RWPE2 (cell line): ENCODE results near the gene MCRIP2.

Experiments
- ATAC-seq: fragments of 200-7000 bp; cut with Tn5 transposase; 3 replicates; pipeline ENCODE4 v1.9.1; 2021; ENCODE audit warnings: low read depth
- DNase-seq: peaks from one replicate; pipeline ENCODE4 v3.0.0-alpha.2; 2020; ENCODE audit warnings: low spot score
- H3K27ac ChIP-seq: fragments of 450-650 bp; 2 replicates; pipeline ENCODE4 v1.5.1; 2017; ENCODE audit warnings: mild to moderate bottlenecking; ENCODE audit not compliant: poor library complexity, severe bottlenecking
- H3K27me3 ChIP-seq: fragments of 250-450 bp; sonication (Bioruptor Pico); 2 replicates; pipeline ENCODE4 v1.5.1; 2021; ENCODE audit warnings: mild to moderate bottlenecking, moderate library complexity; ENCODE audit not compliant: insufficient read depth, poor library complexity, severe bottlenecking
- H3K36me3 ChIP-seq: fragments of 250-450 bp; sonication (Bioruptor Pico); 2 replicates; pipeline ENCODE4 v1.5.1; 2020; ENCODE audit warnings: low read depth, mild to moderate bottlenecking, moderate library complexity
- H3K4me1 ChIP-seq: fragments of 250-450 bp; sonication (Bioruptor Pico); 2 replicates; pipeline ENCODE4 v1.5.1; 2021; ENCODE audit warnings: mild to moderate bottlenecking, moderate library complexity; ENCODE audit not compliant: insufficient read depth, poor library complexity, severe bottlenecking
- H3K4me3 ChIP-seq: fragments of 250-450 bp; sonication (Bioruptor Pico); 2 replicates; pipeline ENCODE4 v1.5.1; 2021; ENCODE audit warnings: mild to moderate bottlenecking, moderate library complexity; ENCODE audit not compliant: severe bottlenecking
- H3K9me3 ChIP-seq: fragments of 250-450 bp; sonication (Bioruptor Pico); 2 replicates; pipeline ENCODE4 v1.5.1; 2021; ENCODE audit warnings: mild to moderate bottlenecking, moderate library complexity; ENCODE audit not compliant: severe bottlenecking
- TF ChIP-seq, protein P1 (sequence below): fragments of 450-650 bp; IDR thresholded peaks from one replicate; pipeline ENCODE4 v1.5.1; 2017; ENCODE audit warnings: mild to moderate bottlenecking, moderate library complexity; ENCODE audit not compliant: poor library complexity, severe bottlenecking

The MCRIP2 gene

DNA sequence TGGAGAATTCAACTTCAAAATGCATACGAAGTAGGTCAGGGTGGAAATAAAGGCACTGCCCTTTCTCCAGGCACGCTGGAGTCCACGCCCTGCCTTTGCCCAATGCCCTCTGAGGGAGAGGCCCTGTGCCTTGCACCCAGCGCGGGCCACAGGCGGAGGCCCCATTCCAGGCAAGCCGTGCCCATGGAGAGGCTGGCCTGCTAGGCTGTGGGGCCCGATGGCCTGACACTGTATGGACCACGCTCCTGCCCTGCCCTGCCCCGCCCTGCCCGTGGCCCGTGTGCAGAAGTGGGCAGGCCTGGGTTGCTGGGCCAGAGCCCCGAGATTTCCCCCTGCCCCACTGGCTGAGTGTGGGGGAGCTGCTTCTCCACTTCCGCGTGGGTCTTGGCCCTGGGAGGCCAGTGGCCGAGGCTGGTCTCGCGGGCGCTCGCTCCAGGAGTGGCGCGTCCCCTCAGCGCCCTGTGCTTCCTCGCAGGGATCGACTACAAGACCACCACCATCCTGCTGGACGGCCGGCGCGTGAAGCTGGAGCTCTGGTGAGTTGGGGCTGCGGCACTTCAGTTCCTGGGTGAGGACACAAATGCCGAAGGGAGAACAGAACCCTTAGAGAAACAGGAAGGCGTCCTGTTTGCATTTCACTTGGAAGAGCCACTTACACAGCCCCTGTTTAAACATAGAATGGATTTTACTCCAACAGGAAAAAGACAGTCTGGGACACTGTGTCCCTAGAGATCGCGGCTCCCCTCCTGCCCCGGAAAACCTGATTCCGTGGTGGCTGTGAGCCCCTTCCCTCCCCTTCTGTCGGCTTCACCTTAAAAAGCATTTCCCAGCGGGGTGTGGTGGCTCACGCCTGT lies 24.7 kb upstream of the MCRIP2 start:
- Histone ChIP-seq H3K27me3 (no peaks in the 10 kb centered on the region), H3K4me1 (peaks cover 7% of the 10 kb centered on the region), H3K9me3 (no peaks in the 10 kb centered on the region), H3K27ac (no peak overlapping the region), H3K36me3 (no peaks in the 10 kb centered on the region), H3K4me3 (no peak overlapping the region)
- TF ChIP-seq, protein P1, sequence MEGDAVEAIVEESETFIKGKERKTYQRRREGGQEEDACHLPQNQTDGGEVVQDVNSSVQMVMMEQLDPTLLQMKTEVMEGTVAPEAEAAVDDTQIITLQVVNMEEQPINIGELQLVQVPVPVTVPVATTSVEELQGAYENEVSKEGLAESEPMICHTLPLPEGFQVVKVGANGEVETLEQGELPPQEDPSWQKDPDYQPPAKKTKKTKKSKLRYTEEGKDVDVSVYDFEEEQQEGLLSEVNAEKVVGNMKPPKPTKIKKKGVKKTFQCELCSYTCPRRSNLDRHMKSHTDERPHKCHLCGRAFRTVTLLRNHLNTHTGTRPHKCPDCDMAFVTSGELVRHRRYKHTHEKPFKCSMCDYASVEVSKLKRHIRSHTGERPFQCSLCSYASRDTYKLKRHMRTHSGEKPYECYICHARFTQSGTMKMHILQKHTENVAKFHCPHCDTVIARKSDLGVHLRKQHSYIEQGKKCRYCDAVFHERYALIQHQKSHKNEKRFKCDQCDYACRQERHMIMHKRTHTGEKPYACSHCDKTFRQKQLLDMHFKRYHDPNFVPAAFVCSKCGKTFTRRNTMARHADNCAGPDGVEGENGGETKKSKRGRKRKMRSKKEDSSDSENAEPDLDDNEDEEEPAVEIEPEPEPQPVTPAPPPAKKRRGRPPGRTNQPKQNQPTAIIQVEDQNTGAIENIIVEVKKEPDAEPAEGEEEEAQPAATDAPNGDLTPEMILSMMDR: no peak
- ATAC-seq (no peak), DNase-seq (no peak)

DNA sequence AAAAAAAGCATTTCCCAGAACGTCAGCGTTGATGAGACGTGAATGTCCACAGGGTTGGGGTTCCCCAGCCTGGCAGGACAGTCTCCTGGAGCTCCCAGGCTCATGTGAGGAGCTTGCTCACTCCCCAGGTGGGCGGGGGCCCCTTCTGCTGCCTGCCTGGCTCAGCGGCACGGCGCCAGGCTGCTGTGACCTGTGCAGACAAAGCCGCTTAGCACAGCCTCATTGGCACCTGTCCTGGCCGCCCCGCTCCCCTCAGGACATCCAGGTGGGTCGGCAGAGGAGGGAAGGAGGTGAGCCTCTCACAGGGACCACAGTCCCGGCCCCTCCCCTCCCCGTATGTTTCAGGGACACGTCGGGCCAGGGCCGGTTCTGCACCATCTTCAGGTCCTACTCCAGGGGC lies 23.8 kb upstream of the MCRIP2 start:
- Histone ChIP-seq H3K36me3 (no peaks in the 10 kb centered on the region), H3K4me1 (peaks cover 13% of the 10 kb centered on the region), H3K4me3 (no peak overlapping the region), H3K27ac (no peak overlapping the region), H3K27me3 (no peaks in the 10 kb centered on the region), H3K9me3 (no peaks in the 10 kb centered on the region)
- TF ChIP-seq, protein P1: no peak
- DNase-seq: no peak
- ATAC-seq: no peak

DNA sequence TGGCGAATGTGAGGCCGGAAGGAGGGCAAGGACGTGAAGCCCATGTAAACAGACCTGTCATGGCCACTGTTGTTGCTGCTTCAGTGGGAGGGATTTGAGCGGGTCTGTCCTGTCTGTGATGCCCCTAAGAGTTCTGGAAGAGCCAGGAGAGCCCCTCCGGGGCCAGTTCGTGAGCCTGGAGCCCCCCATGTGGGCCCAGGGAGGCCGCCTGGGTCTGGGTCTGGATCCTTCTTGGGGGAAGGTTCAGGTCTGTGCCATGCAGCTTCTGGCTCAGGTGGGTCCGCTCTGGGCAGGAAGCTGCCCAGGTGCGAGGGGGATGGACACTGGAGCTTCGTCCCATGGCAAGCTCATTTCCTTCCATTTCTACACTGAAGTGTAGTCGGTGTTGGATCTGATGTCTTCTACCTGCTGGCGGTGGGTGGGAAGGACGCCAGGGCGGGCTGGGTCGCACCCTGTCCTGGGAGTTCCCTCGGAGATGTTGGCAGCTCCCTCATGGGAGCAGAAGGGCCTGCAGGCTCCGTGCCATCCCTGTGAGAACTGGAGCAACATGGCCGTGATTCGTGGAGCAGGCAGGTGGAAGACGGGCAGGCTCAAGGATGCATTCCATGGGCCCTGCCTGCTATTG lies 22.0 kb upstream of the MCRIP2 start:
- Histone ChIP-seq H3K27ac (no peak overlapping the region), H3K4me3 (no peak overlapping the region), H3K4me1 (peaks cover 14% of the 10 kb centered on the region), H3K9me3 (no peaks in the 10 kb centered on the region), H3K27me3 (no peaks in the 10 kb centered on the region), H3K36me3 (no peaks in the 10 kb centered on the region)
- TF ChIP-seq, protein P1: no peak
- DNase-seq (no peak), ATAC-seq (no peak)

DNA sequence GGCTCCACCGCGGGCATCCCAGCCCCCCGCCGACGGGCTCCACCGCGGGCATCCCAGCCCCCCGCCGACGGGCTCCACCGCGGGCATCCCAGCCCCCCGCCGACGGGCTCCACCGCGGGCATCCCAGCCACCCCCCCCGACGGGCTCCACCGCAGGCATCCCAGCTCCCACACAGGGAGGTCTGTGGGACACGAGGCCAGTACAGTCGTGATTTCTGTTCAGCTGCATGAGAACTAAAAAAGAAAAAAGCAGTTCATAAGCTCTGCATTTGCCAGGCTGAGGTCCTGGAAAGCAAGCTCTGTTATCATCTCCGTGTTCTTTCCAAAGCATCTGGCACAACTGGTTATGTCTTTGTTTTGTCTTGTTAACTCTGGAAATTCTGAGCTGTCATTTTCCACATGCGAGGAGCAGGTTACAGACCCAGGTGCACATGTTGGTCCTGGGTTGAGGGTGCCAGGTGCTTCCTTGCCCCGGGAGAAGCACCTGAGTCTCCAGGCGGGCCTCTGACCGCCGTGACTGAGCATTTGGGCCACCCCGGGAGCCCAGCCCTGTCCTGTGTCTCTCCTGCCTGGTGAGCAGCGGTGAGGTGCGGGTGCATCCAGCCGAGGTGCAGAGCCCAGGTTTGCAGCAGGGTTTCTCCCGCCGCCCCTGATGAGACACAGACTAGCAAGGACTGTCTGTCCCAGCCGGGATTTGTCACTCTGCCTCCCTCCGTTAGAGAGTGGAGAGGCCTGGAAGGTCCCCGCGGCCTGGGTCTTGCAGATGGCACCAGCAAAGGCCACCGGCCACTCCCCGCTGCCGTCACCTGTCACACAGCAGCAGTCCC lies 20.7 kb upstream of the MCRIP2 start:
- peak overlapping the region; percentile 48 for H3K27ac ChIP-seq
- no peak overlapping the region for H3K4me3 ChIP-seq
- H3K36me3 ChIP-seq: no peaks in the 10 kb centered on the region
- H3K27me3 ChIP-seq: no peaks in the 10 kb centered on the region
- TF ChIP-seq, protein P1: no peak
- DNase-seq (no peak), ATAC-seq (no peak)
- H3K9me3 ChIP-seq: no peaks in the 10 kb centered on the region
- H3K4me1 ChIP-seq: peaks cover 14% of the 10 kb centered on the region
